Measurements from ENCODE around the gene TBC1D2.
A peak's percentile ranks its signal among the peaks of the same experiment; 100 is the strongest.

The TBC1D2 gene

DNA sequence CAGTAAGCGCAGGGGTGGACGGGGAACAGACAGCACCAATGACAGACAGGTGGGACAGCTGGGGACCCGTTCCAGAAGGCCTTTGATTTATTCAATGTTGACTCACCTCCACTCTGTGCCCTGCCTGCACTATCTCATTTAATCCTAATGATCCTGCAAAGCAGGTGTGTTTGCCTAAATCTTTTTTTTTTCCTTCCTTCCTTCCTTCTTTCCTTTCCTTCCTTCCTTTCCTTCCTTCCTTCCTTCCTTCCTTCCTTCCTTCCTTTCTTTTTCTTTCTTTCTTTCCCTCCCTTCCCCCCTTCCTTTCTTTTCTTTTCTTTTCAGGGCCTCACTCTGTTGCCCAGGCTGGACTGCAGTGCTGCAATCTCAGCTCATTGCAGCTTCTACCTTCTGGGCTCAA lies 45.9 kb downstream of the TBC1D2 start:
- Histone ChIP-seq H3K4me1 (ENCODE audit: control insufficient read depth, insufficient read depth, low read length) (no peaks in the 10 kb centered on the region), H3K4me3 (ENCODE audit: low read depth, low read length) (no peak overlapping the region), H3K36me3 (ENCODE audit: control insufficient read depth in 2 of 2, insufficient read depth in 1 of 2, low read length in 2 of 2) (peaks cover 0 to 6% of the 10 kb centered on the region in 2 experiments; a peak in 1 of 3 replicates), H3K27ac (ENCODE audit: extremely low read depth, low read depth, low read length) (no peak overlapping the region), H3K9me3 (ENCODE audit: control insufficient read depth, insufficient read depth, low read depth, low read length) (no peaks in the 10 kb centered on the region)
- ChIA-PET POLR2A (no interaction called here), CTCF (interaction anchor here (0.7 kb wide), 1 partner anchor 892 kb away, joined by 4 read pairs; no protein-coding TSS in a partner anchor)
- TF ChIP-seq PBX3 (CRISPR knock-in tag; IDR thresholded peaks at IDR 0.05), result no peak
- TF ChIP-seq, protein P1, sequence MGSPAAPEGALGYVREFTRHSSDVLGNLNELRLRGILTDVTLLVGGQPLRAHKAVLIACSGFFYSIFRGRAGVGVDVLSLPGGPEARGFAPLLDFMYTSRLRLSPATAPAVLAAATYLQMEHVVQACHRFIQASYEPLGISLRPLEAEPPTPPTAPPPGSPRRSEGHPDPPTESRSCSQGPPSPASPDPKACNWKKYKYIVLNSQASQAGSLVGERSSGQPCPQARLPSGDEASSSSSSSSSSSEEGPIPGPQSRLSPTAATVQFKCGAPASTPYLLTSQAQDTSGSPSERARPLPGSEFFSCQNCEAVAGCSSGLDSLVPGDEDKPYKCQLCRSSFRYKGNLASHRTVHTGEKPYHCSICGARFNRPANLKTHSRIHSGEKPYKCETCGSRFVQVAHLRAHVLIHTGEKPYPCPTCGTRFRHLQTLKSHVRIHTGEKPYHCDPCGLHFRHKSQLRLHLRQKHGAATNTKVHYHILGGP (tag by site-specific recombination; IDR thresholded peaks at IDR 0.05), result no peak
- TF ChIP-seq, protein P2, sequence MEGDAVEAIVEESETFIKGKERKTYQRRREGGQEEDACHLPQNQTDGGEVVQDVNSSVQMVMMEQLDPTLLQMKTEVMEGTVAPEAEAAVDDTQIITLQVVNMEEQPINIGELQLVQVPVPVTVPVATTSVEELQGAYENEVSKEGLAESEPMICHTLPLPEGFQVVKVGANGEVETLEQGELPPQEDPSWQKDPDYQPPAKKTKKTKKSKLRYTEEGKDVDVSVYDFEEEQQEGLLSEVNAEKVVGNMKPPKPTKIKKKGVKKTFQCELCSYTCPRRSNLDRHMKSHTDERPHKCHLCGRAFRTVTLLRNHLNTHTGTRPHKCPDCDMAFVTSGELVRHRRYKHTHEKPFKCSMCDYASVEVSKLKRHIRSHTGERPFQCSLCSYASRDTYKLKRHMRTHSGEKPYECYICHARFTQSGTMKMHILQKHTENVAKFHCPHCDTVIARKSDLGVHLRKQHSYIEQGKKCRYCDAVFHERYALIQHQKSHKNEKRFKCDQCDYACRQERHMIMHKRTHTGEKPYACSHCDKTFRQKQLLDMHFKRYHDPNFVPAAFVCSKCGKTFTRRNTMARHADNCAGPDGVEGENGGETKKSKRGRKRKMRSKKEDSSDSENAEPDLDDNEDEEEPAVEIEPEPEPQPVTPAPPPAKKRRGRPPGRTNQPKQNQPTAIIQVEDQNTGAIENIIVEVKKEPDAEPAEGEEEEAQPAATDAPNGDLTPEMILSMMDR (tag by site-specific recombination; IDR thresholded peaks at IDR 0.05), result no peak
- TF ChIP-seq ZNF366 (tag by site-specific recombination; conservative IDR thresholded peaks at IDR 0.05), result peak; percentile 81
- no peak for TF ChIP-seq ZNF785 (tag by site-specific recombination; IDR thresholded peaks at IDR 0.05)
- no peak for TF ChIP-seq ZNF174 (tag by site-specific recombination; IDR thresholded peaks at IDR 0.05)
- TF ChIP-seq, protein P3, sequence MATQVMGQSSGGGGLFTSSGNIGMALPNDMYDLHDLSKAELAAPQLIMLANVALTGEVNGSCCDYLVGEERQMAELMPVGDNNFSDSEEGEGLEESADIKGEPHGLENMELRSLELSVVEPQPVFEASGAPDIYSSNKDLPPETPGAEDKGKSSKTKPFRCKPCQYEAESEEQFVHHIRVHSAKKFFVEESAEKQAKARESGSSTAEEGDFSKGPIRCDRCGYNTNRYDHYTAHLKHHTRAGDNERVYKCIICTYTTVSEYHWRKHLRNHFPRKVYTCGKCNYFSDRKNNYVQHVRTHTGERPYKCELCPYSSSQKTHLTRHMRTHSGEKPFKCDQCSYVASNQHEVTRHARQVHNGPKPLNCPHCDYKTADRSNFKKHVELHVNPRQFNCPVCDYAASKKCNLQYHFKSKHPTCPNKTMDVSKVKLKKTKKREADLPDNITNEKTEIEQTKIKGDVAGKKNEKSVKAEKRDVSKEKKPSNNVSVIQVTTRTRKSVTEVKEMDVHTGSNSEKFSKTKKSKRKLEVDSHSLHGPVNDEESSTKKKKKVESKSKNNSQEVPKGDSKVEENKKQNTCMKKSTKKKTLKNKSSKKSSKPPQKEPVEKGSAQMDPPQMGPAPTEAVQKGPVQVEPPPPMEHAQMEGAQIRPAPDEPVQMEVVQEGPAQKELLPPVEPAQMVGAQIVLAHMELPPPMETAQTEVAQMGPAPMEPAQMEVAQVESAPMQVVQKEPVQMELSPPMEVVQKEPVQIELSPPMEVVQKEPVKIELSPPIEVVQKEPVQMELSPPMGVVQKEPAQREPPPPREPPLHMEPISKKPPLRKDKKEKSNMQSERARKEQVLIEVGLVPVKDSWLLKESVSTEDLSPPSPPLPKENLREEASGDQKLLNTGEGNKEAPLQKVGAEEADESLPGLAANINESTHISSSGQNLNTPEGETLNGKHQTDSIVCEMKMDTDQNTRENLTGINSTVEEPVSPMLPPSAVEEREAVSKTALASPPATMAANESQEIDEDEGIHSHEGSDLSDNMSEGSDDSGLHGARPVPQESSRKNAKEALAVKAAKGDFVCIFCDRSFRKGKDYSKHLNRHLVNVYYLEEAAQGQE (tag by site-specific recombination; IDR thresholded peaks at IDR 0.05), result no peak
- no peak for TF ChIP-seq ZNF121 (tag by site-specific recombination; IDR thresholded peaks at IDR 0.05)
- no peak for TF ChIP-seq ZNF521 (tag by site-specific recombination; IDR thresholded peaks at IDR 0.05)
- TF ChIP-seq ZNF664 (tag by site-specific recombination; IDR thresholded peaks at IDR 0.05), result peak; percentile 94
- no peak for TF ChIP-seq ZNF248 (tag by site-specific recombination; IDR thresholded peaks at IDR 0.05)
- TF ChIP-seq ZBTB49 (tag by site-specific recombination; IDR thresholded peaks at IDR 0.05; ENCODE audit: low read depth), result no peak

DNA sequence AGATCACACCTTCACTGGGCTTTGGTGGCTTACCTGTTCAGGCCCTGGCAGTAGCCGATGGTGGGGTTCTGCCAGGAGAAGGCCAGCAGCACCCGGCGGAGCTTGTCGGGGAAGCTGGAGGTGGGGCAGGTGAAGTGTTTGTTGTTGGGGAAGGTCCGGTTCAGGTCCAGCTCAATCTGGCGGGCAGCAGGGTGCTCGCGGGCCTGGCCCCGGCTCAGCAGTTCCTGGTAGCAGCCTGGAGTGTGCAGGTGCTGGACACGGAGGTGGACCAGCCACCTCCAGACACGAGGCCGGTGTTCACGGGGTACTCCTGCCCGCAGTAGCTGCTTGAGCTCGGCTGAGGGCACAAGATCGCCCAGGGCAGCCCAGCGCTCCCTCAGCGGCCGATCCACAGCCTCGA lies 46.8 kb downstream of the TBC1D2 start:
- Histone ChIP-seq H3K36me3 (ENCODE audit: control insufficient read depth in 2 of 2, insufficient read depth in 1 of 2, low read length in 2 of 2) (peaks cover 0 to 6% of the 10 kb centered on the region in 2 experiments; a peak in 1 of 3 replicates), H3K4me1 (ENCODE audit: control insufficient read depth, insufficient read depth, low read length) (no peaks in the 10 kb centered on the region), H3K4me3 (ENCODE audit: low read depth, low read length) (no peak overlapping the region), H3K9me3 (ENCODE audit: control insufficient read depth, insufficient read depth, low read depth, low read length) (no peaks in the 10 kb centered on the region), H3K27ac (ENCODE audit: extremely low read depth, low read depth, low read length) (no peak overlapping the region)
- POLR2A ChIA-PET, result interaction anchor here (0.6 kb wide), 1 partner anchor 152 kb away, joined by 5 read pairs; the partner anchor contains the start of gene NANS
- CTCF ChIA-PET, result interaction anchor here (1.0 to 5.5 kb wide), 4 partner anchors 43 to 90 kb away, joined by 3 to 56 read pairs (median 4); partner anchors contain the start of gene TRIM14
- TF ChIP-seq ZNF830 (tag by site-specific recombination; IDR thresholded peaks at IDR 0.05; ENCODE audit: low read depth), result no peak
- no peak for TF ChIP-seq ZNF175 (tag by site-specific recombination; IDR thresholded peaks at IDR 0.05)
- no peak for TF ChIP-seq ZBTB49 (tag by site-specific recombination; IDR thresholded peaks at IDR 0.05; ENCODE audit: low read depth)
- TF ChIP-seq, protein P4, sequence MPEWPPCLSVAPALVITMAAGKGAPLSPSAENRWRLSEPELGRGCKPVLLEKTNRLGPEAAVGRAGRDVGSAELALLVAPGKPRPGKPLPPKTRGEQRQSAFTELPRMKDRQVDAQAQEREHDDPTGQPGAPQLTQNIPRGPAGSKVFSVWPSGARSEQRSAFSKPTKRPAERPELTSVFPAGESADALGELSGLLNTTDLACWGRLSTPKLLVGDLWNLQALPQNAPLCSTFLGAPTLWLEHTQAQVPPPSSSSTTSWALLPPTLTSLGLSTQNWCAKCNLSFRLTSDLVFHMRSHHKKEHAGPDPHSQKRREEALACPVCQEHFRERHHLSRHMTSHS (tag by site-specific recombination; IDR thresholded peaks at IDR 0.05), result no peak
- no peak for TF ChIP-seq ZSCAN30 (tag by site-specific recombination; IDR thresholded peaks at IDR 0.05)
- TF ChIP-seq PRDM1 (tag by site-specific recombination; IDR thresholded peaks at IDR 0.05), result no peak
